ENCODE measurements around the gene CPNE6.

Gene CPNE6

DNA sequence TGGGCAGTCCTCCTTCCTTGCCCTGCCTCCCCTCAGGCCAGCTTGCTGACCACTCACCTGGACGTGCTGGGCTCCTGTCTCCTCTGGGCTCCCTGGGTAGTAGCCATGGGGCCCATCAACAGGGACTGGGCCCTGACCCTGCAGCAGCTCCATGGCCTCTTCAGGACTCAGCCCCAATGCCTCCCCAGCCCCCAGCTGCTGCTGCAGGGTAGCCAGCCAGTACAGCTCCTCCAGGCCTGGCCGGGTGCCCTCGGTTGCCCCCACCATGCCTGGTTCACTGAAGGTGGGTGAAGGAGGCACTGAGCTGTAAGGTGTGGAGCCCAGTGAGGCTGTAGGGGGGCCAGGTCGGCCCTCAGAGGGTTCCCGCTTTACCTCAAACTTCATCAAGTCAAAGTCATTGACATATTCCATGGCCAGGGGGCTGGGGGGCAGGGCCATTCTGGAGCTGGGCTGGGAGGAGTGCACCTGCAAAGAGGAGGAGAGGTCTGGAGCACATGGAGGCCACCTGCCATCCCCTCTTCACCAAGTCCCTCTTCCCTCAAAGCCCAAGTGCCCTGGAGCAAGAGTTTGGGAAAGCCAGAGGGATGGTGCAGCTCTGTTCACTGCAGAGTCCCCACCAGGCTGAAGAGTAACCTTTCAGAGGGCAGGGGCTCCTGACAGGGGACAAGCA, 11.2 kb downstream of the CPNE6 start:
- no peak for DNase-seq (ENCODE audit: low read depth)
- in situ Hi-C loops (cut with HindIII; ENCODE audit: low sequenced_read_pairs), result no loop called here
- no peak overlapping the region for H3K4me3 ChIP-seq (ENCODE audit: low read depth, low read length)
- no peak for TF ChIP-seq CTCF (IDR thresholded peaks at IDR 0.05; ENCODE audit: low read depth, low read length, missing control alignments)

GRCh38 chr14:24083462-24083861, 12.1 kb downstream of the CPNE6 start:
- in situ Hi-C loops (cut with HindIII; ENCODE audit: low sequenced_read_pairs), result no loop called here
- no peak for TF ChIP-seq CTCF (IDR thresholded peaks at IDR 0.05; ENCODE audit: low read depth, low read length, missing control alignments)
- no peak overlapping the region for H3K4me3 ChIP-seq (ENCODE audit: low read depth, low read length)
- no peak for DNase-seq (ENCODE audit: low read depth)

DNA sequence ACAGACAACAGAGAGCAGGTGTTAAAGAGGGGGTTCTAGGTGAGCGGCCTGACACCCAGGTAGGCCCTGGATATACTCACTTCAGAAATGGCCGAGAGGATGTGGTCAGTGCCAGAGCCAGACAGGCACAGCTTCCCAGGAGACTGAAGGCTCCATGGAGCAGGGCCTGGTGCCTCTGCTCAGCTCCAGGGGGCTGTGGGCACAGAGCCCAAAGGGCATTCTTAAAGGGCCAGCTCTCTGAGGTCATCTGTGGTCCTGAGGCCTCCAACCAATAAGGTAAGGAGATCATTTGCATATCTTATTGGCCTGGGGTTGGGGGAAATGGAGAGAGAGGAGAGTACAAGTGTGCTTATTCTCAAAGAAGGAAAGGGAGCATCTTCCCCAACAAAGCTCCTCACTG, 13.1 kb downstream of the CPNE6 start:
- no peak for TF ChIP-seq CTCF (IDR thresholded peaks at IDR 0.05; ENCODE audit: low read depth, low read length, missing control alignments)
- no peak overlapping the region for H3K4me3 ChIP-seq (ENCODE audit: low read depth, low read length)
- DNase-seq (ENCODE audit: low read depth), result no peak
- in situ Hi-C loops (cut with HindIII; ENCODE audit: low sequenced_read_pairs), result no loop called here

GRCh38 chr14:24085215-24085614, 13.9 kb downstream of the CPNE6 start:
- in situ Hi-C loops (cut with HindIII; ENCODE audit: low sequenced_read_pairs), result no loop called here
- no peak overlapping the region for H3K4me3 ChIP-seq (ENCODE audit: low read depth, low read length)
- no peak for TF ChIP-seq CTCF (IDR thresholded peaks at IDR 0.05; ENCODE audit: low read depth, low read length, missing control alignments)
- no peak for DNase-seq (ENCODE audit: low read depth)

- TF ChIP-seq CTCF (IDR thresholded peaks at IDR 0.05; ENCODE audit: low read depth, low read length, missing control alignments), result no peak
- DNase-seq (ENCODE audit: low read depth), result no peak
Measured at GRCh38 chr14:24086193-24086955, 15.0 kb downstream of the CPNE6 start.

GRCh38 chr14:24087004-24087403, 15.6 kb downstream of the CPNE6 start:
- no peak for TF ChIP-seq CTCF (IDR thresholded peaks at IDR 0.05; ENCODE audit: low read depth, low read length, missing control alignments)
- H3K4me3 ChIP-seq (ENCODE audit: low read depth, low read length), result no peak overlapping the region
- no peak for DNase-seq (ENCODE audit: low read depth)
- in situ Hi-C loops (cut with HindIII; ENCODE audit: low sequenced_read_pairs), result no loop called here

More at GRCh38 chr14:24086193-24086955, 15.0 kb downstream of the CPNE6 start:
- no peak overlapping the region for H3K4me3 ChIP-seq (ENCODE audit: low read depth, low read length)
- in situ Hi-C loops (cut with HindIII; ENCODE audit: low sequenced_read_pairs), result no loop called here

All from astrocyte of the cerebellum (primary cell).